Cardiac fibroblast (primary cell): ENCODE results near the gene ACSS2.

ENCODE experiments used
- DNase-seq, 2 donors: peaks; one replicate each; pipeline versions ENCODE4 v3.0.0 to v3.0.0-alpha.2; 2010; ENCODE audit warnings: low read depth in 2 of 2
- H3K4me3 ChIP-seq, 2 donors: replicated peaks in 1 of 2; 1 replicate in 1 of 2; 2 replicates in 1 of 2; pipeline ENCODE4 v1.5.1; 2011; ENCODE audit warnings: low read depth in 2 of 2, low read length in 2 of 2, mild to moderate bottlenecking in 2 of 2, moderate library complexity in 1 of 2
- CTCF ChIP-seq: IDR thresholded peaks from one replicate; pipeline ENCODE4 v1.5.1; 2011; ENCODE audit warnings: low read depth, mild to moderate bottlenecking, low read length, inconsistent platforms

The ACSS2 gene

GRCh38 chr20:34907616-34908469 lies 31.4 kb downstream of the ACSS2 start:
- DNase-seq = peak; percentile 74 to 89
- no peak overlapping the region for H3K4me3 ChIP-seq
- TF ChIP-seq CTCF = no peak

GRCh38 chr20:34915131-34915530 lies 38.7 kb downstream of the ACSS2 start:
- H3K4me3 ChIP-seq = no peak overlapping the region
- no peak for DNase-seq
- no peak for TF ChIP-seq CTCF

GRCh38 chr20:34915749-34916455 lies 39.5 kb downstream of the ACSS2 start:
- H3K4me3 ChIP-seq = no peak overlapping the region
- no peak for DNase-seq
- TF ChIP-seq CTCF = no peak

GRCh38 chr20:34916774-34917354 lies 40.5 kb downstream of the ACSS2 start:
- TF ChIP-seq CTCF = no peak
- no peak for DNase-seq
- H3K4me3 ChIP-seq = no peak overlapping the region

GRCh38 chr20:34920055-34920454 lies 43.6 kb downstream of the ACSS2 start:
- DNase-seq = no peak
- no peak overlapping the region for H3K4me3 ChIP-seq
- TF ChIP-seq CTCF = no peak

GRCh38 chr20:34921436-34921835 lies 45.0 kb downstream of the ACSS2 start:
- H3K4me3 ChIP-seq = no peak overlapping the region
- peak in 1 of 2 donors; percentile 35 for DNase-seq
- TF ChIP-seq CTCF = no peak
